ENCODE data around the gene SLC38A6.

Gene SLC38A6

DNA sequence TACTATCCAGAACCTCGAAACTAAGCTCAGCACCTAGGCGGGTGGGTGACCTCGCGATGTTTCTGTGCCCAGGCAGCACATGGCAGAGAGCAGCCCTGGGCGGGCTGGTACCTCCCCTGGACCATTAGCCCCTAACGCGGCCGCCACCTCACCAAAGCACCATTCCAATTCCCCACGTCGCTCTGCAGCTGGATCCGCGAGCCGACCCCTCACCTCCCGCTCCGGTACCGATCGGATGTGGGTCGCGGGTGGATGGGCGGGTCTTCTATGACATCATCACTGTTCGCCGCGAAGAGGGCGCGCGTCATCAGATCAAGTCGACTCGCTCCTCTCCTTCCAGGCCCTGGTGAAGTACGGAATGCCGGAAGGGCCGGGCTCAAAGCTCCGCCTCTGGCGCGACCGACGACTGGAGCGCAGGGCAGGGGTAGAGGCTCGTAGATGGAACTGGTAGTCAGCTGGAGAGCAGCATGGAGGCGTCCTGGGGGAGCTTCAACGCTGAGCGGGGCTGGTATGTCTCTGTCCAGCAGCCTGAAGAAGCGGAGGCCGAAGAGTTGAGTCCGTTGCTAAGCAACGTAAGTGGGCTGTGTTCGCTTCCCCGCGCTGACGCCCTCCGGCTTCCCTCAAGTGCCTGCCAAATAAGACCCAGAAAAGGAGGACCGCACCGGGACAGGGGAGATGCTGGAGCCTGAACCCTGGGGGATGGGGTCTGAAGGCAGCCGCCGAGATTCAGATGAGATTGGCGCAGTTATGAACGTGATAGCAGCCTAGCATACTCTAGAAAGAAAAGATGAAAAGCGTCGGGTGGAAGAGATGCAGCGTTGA lies at the start of gene SLC38A6, which contains the start of gene TRMT5:
Gene SLC38A6 (plus strand): TSS at position 435 of the 822 bp plus-strand sequence. CDS start 33 bp downstream, at position 468.
Gene TRMT5 (minus strand): TSS at position 269 of the 822 bp plus-strand sequence. CDS start 106 bp downstream, at position 163.
- DNase-seq, result peak; percentile 92 to 93

DNA sequence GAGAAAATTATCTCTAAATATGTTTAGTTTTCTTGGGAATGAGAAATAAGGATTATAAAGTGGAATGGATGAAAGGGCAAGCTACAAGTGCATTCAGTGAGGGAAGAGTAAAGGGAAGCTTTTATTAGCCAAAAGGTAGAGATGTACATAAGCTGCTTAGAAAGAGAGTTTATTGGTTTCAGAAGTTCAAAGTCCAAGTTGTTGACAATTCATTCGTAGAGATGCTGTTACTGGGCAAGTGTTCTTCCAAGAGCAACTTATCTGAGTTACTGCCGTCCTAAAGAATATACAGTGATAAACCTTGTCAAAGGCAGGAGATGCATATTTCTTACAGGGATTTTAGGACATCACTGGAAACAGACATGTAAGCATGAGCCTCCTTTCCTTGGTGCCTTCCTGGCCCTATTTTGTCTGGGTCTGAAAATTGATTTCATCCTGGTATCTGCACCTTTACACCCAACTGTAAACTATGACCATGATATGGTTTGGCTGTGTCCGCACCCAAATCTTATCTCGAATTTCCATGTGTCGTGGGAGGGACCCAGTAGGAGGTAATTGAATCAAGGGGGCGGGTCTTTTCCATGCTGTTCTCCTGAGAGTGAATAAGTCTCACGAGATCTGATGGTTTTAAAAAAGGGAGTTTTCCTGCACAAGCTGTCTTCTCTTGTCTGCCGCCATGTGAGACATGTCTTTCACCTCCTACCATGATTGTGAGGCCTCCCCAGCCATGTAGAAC lies 47.0 kb upstream of the SLC38A6 start:
- no peak for DNase-seq

DNA sequence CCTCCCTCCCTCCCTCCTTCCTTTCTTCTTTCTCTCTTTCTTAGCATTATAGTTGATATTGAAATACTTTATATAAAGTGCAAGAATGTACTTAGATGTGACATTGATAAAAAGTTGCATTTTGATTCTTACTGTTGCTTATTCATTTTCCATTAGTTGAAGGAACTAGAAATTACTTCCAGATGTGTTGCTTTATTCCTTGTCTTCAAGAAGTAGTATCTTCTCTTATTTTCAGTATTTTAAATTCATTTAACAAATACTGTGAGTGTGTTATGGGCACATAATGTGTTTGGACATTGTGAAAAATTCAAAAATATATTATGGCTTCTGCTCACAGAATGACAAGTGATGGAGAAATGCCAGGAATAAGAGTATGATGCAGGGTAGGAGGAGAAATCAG lies 45.7 kb upstream of the SLC38A6 start:
- no peak for DNase-seq

DNA sequence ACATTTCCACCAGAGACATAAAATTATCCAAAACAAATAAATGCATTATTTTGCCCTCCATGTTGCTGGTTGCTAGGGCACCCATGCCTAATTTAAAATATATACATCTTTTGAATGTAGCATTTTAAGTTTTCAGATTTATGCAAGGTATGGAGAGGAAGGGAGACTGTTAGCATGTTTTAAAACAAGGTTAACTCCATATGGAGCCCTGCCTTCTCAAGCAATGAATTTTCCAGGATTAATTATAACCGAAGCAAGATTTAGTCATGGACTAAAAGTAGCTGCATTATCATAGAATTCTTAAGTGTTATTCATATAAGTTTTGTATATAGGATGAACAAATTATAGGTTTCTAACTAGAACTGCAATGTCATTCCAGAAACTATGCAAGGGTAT lies 37.4 kb upstream of the SLC38A6 start:
- DNase-seq, result no peak

DNA sequence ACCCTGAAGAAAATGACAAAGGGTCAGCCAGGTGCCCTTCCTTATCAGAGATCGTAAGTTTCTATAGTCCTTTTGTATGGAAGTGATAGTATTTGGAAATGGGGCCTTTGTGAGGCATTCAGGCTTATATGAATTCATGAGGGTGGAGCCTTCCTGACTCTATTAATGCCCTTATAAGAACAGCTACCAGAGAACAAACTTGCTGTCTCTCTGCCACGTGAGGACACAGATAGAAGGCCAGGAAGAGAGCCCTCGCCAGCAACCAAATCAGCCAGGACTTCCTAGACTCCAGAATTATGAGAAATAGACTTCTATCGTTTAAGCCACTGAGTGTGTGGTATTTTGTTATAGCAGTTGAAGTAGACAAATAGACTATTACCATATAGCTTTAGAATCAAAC lies 36.8 kb upstream of the SLC38A6 start:
- DNase-seq, result no peak

DNA sequence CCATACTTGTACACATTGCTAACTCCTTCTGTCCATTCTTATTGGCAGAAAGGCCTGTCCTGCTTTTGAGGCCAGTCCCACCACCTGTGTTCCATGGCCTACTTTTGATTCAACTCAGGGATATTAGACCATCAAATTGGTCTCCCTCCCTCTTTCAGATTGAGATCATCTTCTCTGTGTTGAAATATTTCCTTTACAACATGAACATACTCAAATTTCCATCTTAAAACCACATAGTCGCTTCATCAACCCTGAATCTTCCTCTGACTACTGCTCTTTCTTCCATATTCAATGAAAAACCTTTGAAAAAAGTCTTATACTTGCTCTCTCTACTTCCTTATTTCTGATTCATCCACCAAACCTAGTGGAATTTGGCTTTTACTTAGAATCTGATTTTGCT lies 35.1 kb upstream of the SLC38A6 start:
- DNase-seq, result no peak

DNA sequence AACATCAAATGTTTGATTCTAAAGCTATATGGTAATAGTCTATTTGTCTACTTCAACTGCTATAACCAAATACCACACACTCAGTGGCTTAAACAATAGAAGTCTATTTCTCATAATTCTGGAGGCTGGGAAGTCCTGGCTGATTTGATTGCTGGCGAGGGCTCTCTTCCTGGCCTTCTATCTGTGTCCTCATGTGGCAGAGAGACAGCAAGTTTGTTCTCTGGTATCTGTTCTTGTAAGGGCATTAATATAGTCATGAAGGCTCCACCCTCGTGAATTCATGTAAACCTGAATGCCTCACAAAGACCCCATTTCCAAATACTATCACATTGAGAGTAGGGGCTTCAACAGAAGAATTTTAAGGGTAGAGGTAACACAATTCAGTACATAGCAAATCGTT lies 34.3 kb upstream of the SLC38A6 start:
- DNase-seq, result no peak

DNA sequence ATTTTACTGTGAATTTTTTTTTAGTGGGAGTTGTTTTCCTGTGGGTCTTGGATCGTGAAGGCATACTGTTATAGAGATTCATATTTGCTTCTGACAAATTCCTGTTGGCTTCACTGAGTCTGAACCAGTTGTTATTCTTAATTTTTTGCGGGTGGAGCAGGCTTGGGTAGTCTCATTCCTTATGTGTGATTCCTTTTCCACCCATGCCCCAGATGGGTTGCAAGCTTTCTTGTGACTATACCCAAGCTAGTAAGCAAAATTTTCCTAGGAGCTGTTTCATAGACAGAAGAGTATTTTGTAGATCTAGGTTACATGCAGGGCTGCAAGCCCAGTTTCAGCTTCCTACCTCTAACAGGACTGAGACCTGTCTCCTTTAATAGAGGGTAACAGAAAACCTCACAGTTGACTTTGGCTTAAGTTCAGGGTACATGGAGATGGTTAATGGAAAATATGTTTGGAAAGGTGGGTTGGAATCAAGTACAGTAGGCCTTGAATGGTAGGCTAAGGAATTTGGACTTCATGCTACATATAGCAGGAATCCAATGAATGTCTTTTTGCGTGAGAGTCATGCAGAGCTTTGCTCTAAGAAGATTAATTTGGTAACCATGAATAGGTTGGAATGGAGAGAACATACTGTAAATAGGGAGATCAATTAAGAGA lies 29.1 kb upstream of the SLC38A6 start:
- DNase-seq, result no peak

DNA sequence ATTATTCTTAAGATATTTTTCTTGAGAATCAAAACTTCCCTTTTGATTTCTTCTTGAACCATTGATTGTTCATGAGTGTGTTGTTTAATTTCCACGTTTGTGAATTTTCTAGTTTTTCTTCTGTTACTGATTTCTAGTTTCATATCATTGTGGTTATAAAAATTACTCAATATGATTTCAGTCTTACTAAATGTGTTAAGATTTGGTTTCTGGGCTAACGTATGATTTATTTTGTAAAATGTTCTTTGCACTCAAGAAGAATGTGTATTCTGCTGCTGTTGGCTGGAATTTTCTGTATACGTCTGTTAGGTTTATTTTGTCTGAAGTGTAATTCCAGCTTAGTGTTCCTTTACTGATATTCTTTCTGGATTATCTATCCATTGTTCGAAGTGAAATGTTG lies 24.8 kb upstream of the SLC38A6 start:
- DNase-seq, result no peak

DNA sequence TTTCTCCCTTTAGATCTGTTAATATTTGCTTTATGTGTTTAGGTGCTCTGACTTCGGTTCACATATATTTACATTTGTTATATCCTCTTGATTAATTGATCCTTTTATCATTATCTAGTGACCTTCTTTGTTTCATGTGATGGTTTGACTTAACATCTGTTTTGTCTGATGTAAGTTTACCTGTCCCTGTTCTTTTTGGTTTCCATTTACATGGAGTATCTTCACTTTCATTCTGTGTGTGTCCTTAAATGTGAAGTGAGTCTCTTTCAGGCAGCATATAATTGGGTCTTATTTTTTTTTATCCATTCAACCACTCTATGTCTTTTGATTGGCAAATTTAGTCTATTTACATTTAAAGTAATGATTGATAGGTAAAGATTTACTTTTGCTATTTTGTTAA lies 24.4 kb upstream of the SLC38A6 start:
- DNase-seq, result no peak

DNA sequence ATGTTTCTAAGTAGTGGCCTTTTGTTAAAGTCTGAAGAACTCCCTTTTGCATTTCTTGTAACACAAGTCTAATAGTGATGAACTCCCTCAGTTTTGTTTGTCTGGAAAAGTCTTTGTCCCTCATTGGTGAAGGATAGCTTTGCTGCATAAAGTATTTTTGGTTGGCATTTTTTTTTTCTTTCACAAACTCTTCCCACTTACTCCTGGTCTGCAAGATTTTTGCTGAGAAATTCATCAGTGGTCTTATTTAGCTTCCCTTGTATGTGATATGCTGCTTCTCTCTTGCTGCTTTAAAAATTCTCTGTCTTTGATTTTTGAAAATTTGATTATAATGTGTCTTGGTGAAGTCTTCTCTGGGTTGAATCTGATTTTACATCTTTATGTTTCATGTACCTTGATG lies 22.9 kb upstream of the SLC38A6 start:
- DNase-seq, result no peak

DNA sequence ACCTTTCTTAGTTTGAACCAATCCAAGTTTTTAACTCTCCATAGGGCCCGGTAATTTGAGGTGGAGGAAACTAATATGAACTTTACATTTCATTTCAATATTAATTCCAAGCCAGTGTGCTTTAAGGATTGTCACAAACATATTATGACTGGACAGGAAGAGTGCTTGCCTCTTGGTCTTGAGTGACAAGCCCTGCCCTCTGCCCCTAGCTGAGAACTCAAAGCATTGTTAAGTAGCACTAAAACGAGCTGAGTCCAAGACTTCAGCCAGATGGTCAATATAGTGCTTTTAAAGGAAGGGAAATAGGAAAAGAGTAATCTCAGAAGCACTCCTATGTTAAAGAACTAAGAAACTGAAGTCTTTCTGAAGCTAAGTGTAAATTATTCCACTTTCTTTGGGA lies 17.3 kb upstream of the SLC38A6 start:
- no peak for DNase-seq

DNA sequence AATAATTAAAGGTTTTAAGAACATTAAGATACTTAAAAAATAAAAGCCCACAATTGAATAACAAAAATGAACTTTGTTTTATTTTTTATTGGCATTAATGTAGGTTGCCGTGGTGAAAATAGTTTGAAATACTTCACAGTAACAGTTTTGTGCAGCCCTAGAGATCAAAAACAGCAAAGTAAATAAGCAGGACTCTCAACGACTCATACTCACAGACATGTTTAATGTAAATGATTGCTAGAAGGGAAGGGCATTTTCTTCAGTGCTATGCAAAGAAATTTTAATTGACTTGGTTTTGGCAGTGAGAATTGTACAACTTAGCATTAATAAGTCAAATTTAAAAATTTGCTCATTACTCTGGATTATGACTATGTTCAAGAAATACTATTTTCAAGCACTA lies 16.1 kb upstream of the SLC38A6 start:
- no peak for DNase-seq

DNA sequence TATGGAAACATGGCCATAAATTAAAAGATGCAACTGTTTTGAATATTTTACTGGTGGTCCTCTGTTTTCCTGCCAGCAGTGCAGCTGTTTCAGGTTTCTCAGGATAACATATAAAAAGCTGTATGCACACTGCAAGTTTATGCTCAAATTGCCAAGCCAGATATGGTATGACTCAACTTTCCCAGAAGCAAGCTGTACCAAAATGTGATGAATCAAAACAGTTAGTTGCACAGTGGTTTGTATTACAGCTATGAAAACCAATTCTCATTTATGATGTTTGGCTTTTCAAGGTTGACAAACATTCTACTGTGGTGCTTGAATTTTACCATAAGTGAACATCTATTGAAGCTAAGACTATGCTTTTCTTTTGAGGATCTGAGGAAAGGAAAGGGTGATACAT lies 15.6 kb upstream of the SLC38A6 start:
- no peak for DNase-seq

DNA sequence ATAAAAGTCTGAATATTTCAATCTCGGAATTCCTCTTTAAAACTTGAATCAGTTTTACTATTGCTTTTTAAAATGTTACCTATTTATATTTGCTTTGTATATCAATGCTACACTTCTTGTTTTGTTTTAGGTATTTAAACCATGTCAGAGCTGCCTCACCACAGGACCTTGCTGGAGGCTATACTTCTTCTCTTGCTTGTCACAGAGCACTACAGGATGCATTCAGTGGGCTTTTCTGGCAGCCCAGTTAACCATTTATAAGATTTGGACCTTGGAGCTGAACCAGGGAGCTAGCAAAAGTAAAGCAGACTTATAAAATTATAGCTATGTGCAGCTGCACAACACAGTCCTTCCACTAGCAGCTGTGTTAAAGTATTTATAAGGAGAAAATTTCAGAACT lies 12.9 kb upstream of the SLC38A6 start:
- no peak for DNase-seq

DNA sequence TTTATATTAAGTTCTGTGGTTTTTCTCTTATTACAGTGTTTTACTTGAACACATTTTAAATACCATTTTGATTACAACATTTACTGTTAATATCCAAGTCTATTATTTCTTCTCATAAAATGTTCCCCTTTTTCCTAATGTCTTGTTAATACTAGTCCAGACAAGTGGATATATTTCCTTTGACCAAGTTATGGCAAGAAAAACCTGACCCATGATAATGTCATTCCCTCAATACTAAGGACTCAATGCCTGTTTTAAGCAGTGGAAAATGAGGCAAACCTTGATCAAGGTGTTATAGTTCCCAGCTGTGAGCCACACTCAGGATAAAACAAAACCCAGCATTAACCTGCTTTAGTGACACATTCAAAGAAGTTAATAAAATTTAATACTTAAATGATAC lies 12.4 kb upstream of the SLC38A6 start:
- DNase-seq, result no peak

DNA sequence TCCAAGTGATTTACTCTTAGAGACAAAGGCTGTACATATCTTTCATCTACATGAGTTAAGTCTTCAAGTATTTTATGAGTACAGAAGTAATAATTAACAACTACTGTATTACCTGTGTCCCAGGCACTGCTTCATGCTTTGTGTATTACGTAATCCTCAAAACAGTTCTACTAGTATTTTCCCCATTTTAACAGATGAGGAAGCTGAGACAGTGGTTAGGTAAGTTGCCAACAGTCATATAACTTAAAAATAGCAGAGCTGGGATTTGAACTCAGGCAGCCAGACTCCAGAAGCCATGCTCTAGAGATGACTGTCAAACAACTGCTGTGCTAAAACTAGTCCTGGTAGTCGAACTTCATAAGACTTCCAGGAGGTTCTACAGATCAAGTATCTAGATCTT lies 10.9 kb upstream of the SLC38A6 start:
- no peak for DNase-seq

DNA sequence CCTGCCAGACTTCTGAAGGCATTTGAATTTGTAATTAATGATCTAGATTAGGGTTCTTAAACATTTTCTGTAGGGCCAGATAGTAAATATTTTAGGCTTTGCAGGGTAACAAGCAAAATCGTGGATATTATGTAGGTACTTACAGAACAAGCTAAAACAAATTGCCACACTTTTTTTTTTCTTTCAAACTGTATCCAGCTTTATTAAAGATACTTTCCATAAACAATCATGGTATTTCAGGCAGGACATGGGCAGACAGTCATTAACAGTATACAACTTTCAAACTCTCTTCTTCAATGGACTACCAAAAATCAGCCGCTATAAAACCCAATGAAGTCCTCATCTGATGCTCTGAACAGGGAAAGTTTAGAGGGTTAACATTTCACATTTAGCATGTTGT lies 9.8 kb upstream of the SLC38A6 start:
- DNase-seq, result no peak

DNA sequence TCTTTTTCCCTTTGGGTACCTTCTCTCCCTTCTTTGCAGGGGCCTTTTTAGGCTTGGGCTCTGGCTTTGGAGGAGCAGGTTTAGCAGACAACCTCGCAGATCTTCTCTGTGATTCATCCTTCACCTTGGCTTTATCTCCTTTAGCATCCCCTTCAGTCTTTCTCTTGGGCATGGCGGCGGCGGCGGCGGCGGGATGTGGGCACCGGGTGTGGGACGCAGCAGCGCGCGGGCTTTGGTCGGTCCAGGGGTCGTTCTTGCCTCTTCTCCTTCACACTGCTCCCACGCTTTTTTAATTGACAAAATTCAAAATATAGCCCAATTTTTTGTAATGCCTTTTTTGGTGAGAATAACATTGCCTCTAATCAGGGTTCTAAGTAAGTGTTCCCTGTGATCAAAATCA lies 8.8 kb upstream of the SLC38A6 start:
- DNase-seq, result no peak

DNA sequence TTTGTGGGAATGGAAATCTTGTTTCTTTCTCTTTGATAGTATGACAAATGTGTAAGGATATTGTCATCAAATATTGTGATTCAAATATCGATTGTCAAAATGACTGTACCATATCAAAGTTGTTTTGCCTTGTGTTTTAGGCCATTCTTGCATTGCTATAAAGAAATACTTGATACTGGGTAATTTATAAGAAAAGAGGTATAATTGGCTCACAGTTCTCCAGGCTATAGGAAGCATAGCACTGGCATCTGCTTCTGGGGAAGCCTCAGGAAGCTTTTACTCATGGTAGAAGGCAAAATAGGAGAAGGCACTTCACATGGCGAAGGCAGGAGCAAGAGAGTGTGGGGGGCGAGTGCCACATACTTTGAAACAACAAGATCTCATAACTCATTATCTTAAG lies 8.0 kb upstream of the SLC38A6 start:
- DNase-seq, result no peak

DNA sequence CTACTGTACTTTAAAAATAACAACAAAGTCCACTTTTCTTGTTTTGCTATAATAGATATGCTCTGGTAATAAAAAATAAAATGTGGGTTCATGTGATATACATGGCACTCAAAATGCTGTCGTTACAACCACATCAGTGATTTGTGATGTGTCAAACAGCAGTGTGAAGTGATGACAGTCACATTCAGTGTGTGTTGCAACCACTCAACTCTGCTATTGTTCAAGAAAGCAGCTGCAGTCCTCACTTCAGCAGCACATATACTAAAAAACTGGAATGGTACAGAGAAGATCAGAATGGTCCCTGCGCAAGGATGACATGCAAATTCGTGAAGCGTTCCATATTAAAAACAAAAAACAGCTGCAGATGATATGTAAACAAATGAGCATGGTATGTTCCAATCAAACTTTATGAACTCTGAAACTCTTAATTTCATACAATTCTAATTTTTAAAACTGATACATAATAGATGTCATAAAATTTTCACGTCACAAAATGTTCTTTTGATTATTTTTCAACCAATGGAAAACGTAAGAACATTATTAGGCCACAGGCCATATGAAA lies 6.9 kb upstream of the SLC38A6 start:
- DNase-seq, result no peak

DNA sequence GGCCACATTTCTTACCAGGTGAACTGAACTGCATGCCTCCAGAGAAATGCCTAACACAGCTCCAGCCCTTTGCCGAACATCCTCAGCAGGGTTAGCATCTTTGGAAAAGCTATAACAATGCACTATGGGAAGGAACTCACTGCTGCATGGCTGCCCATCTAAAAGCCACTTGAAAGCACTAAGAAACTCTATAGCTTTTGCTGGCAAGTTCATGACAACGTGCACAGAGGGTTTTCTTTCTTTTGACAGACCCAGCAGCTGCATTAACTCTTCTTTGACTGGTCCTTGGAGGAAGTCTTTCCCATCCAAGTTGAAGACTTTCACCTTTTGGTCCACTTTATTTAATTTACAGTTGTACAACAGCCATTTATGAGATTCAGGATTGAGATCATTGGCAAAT lies 5.5 kb upstream of the SLC38A6 start:
- DNase-seq, result no peak

DNA sequence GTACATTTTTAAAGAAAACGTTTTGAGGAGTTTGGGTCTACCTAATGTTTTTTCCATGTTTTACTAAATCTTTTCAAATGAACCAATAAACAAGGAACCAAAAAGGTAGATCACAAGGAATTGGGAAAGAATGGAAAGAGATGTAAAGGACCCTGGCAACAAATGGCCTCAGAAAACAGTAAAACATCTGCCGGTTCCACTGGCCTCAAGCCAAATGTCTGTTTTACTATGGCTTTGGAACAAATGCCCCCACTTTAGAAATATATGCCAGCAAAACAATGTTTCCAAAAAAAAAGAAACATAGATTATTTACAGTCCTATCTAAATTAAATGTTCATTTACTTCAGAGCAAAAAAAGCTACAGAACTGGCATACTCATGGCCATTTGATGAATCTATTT lies 3.2 kb upstream of the SLC38A6 start:
- no peak for DNase-seq
